Raji (cell line): ENCODE results near the gene KHNYN.

Source experiments
- POLR2A ChIP-seq: IDR thresholded peaks from 2 replicates; pipeline ENCODE4 v1.6.1; 2011; ENCODE audit warnings: low read depth, low read length, control low read depth; ENCODE audit not compliant: insufficient read depth

Gene KHNYN

DNA sequence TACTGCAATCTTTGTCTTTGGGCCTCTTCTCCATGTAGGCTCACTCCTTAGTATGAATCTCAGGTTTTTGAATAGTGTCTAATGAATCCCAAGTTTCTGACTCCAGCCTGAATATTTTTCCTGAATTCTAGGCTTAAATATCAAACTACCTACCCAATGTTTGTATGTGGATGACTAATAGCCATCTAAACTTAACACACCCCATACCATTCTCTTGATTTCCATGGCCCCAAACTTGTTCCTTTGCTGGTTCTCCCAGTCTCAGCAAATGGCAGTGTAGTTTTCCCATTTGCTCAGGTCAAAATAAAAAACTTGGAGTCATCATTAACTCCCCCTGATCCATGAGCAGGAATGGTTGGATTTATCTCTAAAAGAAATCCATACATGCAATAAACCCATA lies 31.6 kb downstream of the KHNYN start:
- TF ChIP-seq POLR2A: no peak

DNA sequence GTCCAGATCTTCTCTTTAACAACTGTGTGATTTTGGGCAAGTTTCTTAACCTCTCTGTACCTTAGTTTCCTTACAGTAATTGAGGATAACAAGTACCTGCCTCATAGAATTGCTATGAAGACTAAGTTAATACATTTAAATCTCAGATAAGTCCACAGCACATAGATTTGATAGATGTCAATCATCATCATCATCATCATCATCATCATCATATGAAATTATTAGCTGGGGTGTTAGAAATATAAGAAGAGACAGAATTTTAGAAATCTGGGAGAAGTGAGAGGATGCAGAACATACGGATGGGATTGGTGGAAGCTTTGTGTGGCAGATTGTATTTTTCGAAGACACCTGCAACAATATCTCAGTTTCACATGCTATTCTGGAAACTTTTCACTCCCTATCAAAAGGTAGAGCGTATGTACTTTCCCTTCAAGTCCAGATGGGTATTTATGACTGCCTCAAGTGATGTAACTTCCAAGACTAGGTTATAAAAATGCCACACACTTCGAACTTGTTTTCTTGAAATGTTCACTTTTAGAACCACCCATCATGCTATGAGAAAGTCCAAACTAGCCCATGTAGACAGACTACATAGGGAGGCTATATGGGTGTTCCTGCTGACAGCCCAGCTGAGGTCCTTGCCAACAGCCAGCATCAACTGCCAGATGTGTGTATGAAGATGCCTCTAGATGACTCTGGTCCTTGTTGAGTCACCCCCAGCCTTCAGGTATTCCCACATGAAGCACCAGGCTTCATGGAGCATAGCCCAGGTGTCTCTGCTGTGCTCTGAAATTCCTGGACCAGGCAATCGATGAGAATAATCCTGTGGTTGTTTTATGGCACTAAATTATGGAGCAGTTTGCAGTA lies 33.5 kb downstream of the KHNYN start:
- TF ChIP-seq POLR2A: no peak

DNA sequence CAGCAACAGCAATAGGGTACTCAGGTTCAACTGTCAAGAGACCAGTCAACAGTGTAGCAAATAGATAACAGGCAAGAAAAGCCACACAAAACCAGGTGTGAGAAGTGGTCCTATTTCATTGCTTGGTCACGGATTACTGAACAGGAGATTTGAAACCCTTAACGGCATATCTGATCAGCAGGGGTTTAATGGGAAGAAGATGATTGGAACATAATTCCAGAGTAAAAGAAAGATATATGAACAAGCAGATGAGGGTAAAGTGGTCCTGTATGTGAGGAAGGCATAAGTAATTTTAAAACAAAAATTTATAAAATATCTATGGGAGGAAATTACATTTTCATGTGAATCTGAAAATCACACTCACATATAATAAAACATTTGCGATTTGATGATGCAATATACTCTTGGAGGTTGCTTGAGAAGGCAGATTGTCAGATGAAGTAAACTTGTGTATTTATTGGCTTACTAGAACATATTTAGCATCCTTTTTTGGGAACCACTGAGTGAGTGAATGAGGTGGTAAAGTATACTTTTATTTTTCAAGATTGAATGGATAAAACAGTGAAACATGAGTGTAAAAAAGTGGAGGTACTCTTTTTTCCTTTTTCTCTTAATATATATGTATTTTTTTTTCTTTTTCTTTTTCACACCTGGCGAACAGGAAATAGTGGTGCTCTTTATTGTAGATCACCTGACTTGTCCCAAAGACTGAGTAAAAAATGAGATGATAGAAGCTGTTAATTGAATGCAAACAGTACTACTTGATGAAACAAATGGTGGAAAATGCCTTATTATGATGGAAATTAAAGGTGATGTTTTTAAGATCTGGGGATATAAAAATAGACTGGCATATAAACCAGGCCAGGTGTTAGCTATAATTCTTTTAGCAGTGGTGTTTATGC lies 34.4 kb downstream of the KHNYN start:
- no peak for TF ChIP-seq POLR2A

DNA sequence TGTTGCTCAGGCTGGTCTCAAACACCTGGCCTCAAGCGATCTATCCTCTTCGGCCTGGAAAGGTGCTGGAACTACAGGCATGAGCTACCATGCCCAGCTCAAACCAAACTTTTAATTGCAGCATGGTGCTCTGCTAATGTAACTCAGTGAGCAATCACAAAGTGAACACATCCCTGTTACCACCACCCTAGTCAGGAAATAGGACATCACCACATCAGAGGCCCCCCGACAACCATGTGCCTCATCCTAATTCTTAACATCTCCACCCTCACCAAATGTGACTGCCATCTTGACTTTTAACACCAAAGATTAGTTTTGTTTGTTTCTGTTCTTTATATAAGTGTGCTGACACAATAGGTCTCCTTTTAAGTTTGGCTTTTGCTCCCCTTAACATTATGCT lies 35.6 kb downstream of the KHNYN start:
- no peak for TF ChIP-seq POLR2A

DNA sequence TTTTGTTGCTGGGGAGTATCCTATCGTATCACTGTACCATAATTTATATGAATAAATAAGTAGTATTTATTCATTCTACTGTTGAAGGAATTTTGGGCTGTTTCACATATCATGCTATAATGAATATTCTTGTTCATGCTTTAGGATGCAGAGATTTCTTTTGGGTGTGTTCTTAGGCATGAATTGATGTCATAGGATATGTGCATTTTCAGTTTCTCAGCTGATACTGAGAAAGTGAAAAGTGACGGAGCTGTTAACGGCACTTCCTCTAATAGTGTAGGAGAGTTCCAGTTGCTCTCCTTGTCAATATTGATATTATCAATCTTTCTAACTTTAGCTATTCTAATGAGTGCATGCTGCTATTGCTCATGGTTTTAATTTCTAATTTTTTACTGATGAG lies 36.1 kb downstream of the KHNYN start:
- TF ChIP-seq POLR2A: no peak

DNA sequence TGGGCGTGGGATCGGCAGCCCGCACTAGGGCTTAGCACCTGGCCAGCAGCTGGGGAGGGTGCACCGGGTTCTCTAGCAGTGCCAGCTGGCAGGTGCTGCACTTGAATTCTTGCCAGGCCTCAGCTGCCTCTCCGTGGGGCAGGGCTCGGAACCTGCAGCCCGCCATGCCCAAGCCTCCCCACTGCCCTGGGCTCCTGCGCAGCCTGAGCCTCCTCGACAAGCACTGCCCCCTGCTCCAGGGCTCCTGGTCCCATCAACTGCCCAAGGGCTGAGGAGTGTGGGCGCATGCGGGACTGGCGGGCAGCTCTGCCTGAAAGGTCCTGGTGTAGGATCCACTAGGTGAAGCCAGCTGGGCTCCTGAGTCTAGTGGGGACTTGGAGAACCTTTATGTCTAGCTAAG lies 43.5 kb downstream of the KHNYN start:
- no peak for TF ChIP-seq POLR2A

DNA sequence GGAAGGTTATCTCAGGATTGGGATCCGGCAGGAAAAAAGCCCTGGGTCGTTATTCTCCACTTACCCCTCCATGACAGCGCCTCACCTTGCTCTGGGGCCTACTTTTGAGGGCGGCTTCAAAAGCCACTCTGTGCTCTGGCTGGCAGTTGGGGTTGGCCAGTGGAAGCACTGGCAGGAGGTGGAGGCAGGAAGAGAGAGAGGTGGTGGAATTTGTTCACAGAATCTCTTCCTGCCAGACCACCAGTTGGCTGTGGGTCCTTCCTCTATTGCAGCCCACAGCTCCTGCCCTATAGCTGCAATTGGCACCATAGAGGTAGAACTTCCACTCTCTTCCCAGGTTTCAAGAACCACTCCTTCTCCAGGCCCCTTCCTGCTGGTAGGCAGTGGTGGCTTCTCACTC lies 45.5 kb downstream of the KHNYN start:
- TF ChIP-seq POLR2A: no peak

DNA sequence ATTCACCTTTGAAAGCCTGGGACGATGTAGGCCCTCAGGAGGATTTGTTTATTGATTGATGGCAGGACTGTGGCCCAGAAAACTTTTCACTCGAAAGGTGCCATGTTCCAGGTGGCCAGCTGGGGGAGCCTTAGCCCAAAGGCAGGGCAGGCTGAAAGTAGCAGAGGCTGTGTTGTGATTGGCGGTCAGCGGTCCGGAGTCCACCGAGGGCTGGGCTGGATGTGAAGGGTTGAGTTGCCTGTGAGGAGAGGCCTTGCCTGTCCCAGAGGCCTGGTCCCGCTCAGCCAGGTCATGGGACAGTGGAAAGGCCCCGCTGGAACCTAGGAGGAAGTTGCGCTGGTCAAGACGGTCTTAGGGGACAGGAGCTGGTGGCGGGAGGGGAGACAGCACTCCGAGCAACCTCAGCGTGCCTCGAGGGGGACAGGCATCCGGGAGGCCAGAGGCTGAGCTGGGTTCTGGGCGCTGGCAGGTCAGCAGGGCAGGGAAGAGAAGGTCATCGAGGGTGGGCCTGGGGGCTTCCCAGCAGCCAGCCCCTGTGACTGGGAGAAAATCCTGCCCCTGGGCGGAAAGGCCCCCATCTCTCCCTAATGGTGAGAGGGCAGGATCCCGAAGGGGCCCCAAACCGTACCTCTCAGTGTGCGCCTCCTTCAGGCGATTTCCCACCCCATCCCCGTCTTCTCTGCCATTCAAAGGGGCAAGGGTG lies 52.0 kb downstream of the KHNYN start:
- TF ChIP-seq POLR2A: no peak

DNA sequence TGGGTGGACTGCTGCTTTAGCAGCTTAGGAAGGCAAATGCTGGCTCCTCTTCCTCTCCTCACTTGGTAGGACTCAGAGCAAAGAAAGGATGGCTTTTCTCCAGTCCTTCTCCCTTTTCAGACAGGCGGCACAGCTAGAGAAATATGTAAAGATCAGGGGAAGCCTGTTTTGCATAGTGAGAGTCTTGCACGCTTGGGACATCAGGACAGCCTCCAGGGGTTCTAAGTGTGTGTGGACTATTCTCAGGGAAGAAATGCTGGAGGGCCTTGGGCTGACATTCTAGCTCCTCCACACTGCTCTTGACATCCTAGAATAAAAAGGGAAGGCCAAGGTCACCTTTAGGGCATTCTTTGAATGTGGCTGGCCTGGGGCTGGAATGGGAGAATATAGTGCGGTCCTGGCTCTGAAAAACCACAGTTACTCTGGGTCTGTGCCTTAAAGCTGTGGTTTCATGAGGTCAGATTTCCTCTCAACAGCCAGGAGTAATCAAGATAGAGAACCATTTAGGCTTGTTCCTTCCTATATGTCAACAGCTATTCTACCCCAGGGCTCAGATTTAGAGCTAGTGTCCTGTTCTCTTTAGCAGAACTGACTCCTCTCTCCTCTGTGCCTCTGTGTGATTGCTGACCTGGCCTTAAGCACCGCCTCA lies 54.0 kb downstream of the KHNYN start:
- TF ChIP-seq POLR2A: no peak
